KOPT-K1 (cell line): ENCODE measurements around the gene PPM1H.
"Not testable (repeated sequence)": the region's sequence is repeated elsewhere in the genome, so short reads cannot be mapped to it uniquely, and the experiment has no call there.

ENCODE experiments used
- H3K27ac ChIP-seq: fragments of 200-600 bp; sonication (generic); 2 replicates; pipeline ENCODE4 v1.5.1; 2016; ENCODE audit warnings: antibody characterized with exemption, mild to moderate bottlenecking, low read depth, low read length; ENCODE audit not compliant: poor library complexity, severe bottlenecking
- H3K36me3 ChIP-seq: fragments of 200-600 bp; sonication (generic); 2 replicates; pipeline ENCODE4 v1.5.1; 2017; ENCODE audit warnings: antibody characterized with exemption, mild to moderate bottlenecking, low read length, moderate library complexity; ENCODE audit not compliant: insufficient read depth
- H3K9me3 ChIP-seq: fragments of 200-600 bp; sonication (generic); 2 replicates; pipeline ENCODE4 v1.5.1; 2017; ENCODE audit warnings: antibody characterized with exemption, low read length, mild to moderate bottlenecking; ENCODE audit not compliant: insufficient read depth, poor library complexity, severe bottlenecking

PPM1H gene

DNA sequence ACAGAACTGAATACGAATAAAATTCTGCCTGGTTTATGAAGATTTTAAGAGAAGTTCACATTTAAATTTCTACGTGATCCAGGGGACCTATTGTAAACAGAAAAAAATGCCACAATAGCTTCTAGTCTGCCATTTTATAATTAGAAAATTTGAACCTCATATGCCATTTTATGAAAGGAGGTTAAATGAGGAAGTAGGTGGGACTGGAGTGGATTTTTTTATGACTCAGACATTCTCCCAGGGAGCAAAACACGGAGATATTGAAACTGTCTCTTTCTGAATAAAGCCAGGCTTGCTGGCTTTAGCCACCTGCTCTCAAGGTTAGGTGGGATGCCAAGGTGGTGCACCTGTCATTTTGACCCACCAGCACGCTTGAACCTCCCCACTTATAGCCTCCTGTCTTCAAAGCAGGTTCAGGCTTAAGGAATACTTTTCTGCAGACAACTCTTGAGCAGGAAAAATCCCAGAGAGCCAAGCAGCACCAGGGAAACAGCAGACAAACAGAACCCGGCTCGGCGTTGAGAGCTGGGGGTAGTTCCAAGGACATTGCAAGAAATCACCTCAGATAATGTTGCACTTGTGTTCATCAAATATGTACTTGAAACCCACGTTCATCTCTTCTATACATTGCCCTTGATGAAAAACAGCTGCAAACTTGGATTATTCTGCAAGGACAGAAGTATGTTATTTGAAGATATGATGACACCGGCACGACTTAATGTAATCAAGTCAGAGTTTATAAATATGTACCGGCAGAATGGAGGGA is 203.7 kb downstream of the PPM1H start:
- no peaks in the 10 kb centered on the region for H3K36me3 ChIP-seq
- no peak overlapping the region for H3K27ac ChIP-seq
- no peaks in the 10 kb centered on the region for H3K9me3 ChIP-seq

- Histone ChIP-seq H3K9me3 (no peaks in the 10 kb centered on the region), H3K27ac (no peak overlapping the region), H3K36me3 (no peaks in the 10 kb centered on the region)
Measured at GRCh38 chr12:62730649-62731048, 204.3 kb downstream of the PPM1H start.

- not testable (repeated sequence) for H3K9me3 ChIP-seq, H3K27ac ChIP-seq, H3K36me3 ChIP-seq
Measured at GRCh38 chr12:62729579-62730544, 205.1 kb downstream of the PPM1H start.

DNA sequence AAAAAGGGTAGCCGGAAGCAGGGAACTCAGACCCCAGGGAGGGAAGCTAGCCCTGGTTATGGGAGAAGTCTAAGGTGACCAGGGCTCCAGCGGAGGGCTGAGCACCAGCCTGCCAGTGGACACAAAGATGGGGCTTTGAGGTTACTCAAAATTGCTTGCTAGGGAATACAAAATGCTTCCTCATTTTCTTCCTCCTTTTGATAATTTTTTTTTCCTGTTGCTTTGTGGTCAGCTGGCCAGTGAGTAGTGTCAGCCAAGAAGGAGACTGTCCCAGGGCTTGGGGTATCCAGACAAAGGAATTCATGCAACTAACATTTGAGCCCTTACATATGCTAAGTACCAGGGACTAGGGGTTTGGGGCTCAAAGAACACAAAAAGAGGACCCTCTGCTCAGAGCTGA is 206.2 kb downstream of the PPM1H start:
- Histone ChIP-seq H3K9me3 (no peaks in the 10 kb centered on the region), H3K36me3 (no peaks in the 10 kb centered on the region), H3K27ac (no peak overlapping the region)

- no peak overlapping the region for H3K27ac ChIP-seq
- no peaks in the 10 kb centered on the region for H3K36me3 ChIP-seq
- no peaks in the 10 kb centered on the region for H3K9me3 ChIP-seq
Measured at GRCh38 chr12:62726471-62726980, 208.4 kb downstream of the PPM1H start.

GRCh38 chr12:62725781-62726180 is 209.2 kb downstream of the PPM1H start:
- H3K36me3 ChIP-seq: no peaks in the 10 kb centered on the region
- no peaks in the 10 kb centered on the region for H3K9me3 ChIP-seq
- H3K27ac ChIP-seq: no peak overlapping the region

DNA sequence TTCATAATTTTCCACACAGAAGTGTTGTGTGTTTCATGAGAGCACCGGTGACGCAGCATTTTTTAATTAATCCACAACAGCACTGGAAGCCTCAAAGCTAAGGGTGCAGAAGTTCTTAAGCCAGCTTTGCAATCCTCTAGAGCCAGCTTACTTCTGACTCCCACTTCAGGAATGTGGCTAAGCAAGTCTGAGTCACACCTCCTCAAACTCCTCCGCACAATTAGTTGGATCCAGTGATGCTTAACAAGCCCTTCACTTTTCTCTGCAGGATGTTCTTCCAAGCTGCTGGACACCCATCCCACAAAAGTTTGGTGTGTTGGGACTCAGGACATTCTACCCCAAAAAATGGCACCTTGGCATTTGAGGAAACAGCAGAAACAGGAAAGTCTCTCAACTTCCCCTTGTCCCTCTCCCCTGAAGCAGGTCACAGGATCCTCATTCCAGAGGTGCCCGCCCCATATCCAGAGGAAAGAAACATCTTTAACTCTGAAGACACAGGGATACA is 210.0 kb downstream of the PPM1H start:
- no peaks in the 10 kb centered on the region for H3K36me3 ChIP-seq
- no peak overlapping the region for H3K27ac ChIP-seq
- H3K9me3 ChIP-seq: no peaks in the 10 kb centered on the region

DNA sequence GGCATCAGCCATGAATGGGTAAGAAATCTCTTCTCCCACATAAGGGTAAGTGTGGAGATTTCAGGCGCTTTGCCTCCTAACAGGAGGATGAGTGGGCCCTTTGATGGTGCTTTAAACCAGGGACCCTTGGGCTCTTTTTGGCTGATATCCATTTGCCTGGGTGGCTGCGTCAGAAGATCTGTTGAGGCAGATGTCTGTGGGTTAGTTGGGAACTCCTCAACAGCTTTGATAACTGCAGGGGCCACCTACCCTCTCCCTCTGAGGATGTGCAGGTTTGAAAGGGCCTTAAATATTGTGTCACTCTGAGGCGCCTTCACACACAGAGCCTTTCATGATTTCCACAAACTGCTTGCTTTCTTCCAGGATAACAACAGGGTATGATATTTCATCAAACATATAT is 210.7 kb downstream of the PPM1H start:
- no peaks in the 10 kb centered on the region for H3K36me3 ChIP-seq
- H3K9me3 ChIP-seq: no peaks in the 10 kb centered on the region
- no peak overlapping the region for H3K27ac ChIP-seq

DNA sequence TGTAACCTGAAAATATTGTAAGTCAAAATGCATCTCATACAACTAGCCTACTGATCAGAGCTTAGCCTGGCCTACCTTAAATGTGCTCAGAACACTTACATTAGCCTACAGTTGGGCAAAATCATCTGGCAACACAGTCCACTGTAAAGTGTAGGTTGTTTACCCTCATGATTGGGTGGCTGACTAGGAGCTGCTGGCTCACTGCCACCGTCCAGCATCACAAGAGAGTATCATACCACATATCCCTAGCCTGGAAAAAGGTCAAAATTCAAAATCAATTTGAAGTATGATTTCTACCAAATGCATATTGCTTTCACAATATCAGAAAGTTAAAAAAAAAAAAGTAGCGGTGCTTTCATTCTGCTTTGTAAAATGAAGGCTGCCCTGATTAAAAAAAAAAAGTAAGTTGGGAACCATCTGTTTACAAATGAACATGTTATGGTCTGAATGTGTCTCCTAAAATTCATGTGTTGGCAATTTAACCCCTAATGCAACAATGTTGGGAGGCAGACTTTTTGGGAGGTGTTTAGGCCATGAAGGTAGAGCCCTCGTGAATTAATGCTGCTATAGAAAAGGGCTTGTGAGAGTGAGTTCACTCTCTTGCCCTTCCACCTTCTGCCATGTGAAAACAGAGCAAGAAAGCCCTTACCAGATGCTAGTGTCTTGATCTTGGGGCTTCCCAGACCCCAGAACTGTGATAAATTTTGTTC is 211.8 kb downstream of the PPM1H start:
- no peaks in the 10 kb centered on the region for H3K36me3 ChIP-seq
- H3K27ac ChIP-seq: no peak overlapping the region
- no peaks in the 10 kb centered on the region for H3K9me3 ChIP-seq

GRCh38 chr12:62720661-62721330 is 214.2 kb downstream of the PPM1H start:
- Histone ChIP-seq H3K9me3 (no peaks in the 10 kb centered on the region), H3K36me3 (no peaks in the 10 kb centered on the region), H3K27ac (no peak overlapping the region)

GRCh38 chr12:62720025-62720424 is 214.9 kb downstream of the PPM1H start:
- Histone ChIP-seq H3K9me3 (no peaks in the 10 kb centered on the region), H3K27ac (no peak overlapping the region), H3K36me3 (no peaks in the 10 kb centered on the region)

- no peaks in the 10 kb centered on the region for H3K36me3 ChIP-seq
- H3K27ac ChIP-seq: no peak overlapping the region
- H3K9me3 ChIP-seq: no peaks in the 10 kb centered on the region
Measured at GRCh38 chr12:62718762-62719426, 216.1 kb downstream of the PPM1H start.

- Histone ChIP-seq H3K36me3 (no peaks in the 10 kb centered on the region), H3K9me3 (no peaks in the 10 kb centered on the region), H3K27ac (no peak overlapping the region)
Measured at GRCh38 chr12:62717643-62718042, 217.3 kb downstream of the PPM1H start.
